ENCODE data around the gene PCAT7.

PCAT7 gene

GRCh38 chr9:94606646-94607422 is 52.0 kb downstream of the PCAT7 start:
- no peak for DNase-seq

DNA sequence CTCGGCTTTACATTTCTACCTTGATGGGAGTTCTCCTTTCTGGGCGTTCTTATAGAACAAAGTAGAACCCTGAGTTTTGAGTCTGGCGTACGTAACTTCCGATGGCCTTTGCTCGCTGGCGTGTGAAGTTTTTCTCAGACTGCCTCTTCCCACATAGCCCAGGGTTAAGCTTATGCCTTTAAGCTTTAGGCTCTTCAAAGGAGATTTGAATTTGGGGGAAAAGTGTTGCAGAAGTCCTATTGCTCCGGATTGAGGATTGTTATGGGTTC is 52.5 kb downstream of the PCAT7 start:
- DNase-seq: no peak

DNA sequence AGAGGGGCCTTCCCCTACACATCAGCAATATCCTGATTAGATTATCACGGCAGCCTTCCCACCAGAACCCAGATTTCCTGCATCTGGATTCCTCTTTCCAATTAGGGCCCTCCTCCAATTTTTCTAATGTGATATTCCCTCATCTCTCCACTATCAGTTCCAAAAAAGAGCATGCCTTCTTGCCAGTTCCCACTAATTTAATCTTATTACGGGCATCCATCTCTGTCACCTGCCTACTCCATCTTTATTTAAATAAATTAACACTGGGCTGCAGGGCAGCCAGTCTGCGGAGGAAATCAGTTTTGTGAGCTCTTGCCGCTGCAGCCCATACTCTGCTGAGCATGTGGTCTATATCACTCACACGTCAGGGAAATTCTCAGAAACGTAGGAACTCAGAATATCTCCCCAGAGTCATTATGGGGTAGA is 55.3 kb downstream of the PCAT7 start:
- no peak for DNase-seq

- no peak for DNase-seq
Observed at GRCh38 chr9:94611638-94612068, 56.8 kb downstream of the PCAT7 start.

DNA sequence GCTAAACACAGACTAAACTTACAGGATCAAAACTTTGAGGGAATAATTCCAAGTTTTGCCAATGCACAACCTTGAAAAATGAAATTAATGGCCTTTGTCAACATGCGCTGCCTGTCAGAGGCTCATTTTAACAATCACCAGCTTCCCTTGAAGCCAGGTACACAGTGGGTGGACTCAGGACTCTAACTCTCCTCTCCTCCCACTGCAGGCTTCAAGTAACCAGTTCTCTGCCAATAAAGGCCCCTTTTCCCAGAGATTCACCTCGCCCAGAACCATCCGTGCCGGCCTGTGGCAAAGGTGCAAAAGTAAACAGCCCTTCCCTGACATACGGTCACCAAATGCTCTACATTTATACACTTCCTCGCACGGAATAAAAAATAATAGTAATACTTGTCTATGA is 57.2 kb downstream of the PCAT7 start:
- DNase-seq: no peak

DNA sequence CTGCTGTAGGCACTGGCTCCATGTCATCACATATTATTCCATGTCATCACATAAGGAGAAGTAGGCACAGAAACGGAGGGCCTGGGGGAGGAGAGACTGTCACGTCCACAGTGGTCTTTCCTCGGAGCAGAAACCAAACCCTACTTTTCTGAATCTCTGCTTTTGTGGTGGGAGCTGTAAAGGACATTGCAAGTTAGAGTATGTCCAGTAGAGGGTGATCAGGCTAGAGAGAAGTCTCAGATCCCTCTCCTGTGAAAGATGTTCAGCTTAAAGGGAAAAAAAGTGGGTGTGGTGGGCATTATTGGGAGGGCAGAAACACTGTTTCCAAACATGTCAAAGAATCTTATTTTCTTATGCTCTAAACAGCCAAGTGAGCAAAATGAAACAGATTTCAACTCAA is 58.1 kb downstream of the PCAT7 start:
- DNase-seq: no peak

- no peak for DNase-seq
Observed at GRCh38 chr9:94619026-94619425, 64.1 kb downstream of the PCAT7 start.

All from fibroblast of skin of right biceps (primary cell).